GM12878 (cell line): ENCODE measurements around the gene FOXD1. TPM values are rescaled to one million over a fixed set of nuclear protein-coding genes. Genes with fewer than 3 reads are reported as not detected.

Experiments used
- ATAC-seq: fragments of 200-7000 bp; cut with Tn5 transposase; 3 replicates; pipeline ENCODE4 v1.9.1; 2020; ENCODE audit warnings: mild to moderate bottlenecking, moderate library complexity
- BruUV-seq: library from RNA; stranded (reverse); fragments of 400-500 nt; replicated peaks from 2 replicates; lab custom pipeline; 2021; lab: Mats Ljungman, UMichigan
- CTCF ChIA-PET: fragments of 300-600 bp; sonication (Branson Sonifier 250); formaldehyde crosslinking; extraction: SDS; loops from one replicate; lab custom pipeline; 2021; ENCODE audit warnings: inconsistent platforms; lab: Yijun Ruan, JAX
- POLR2A ChIA-PET: fragments of 350-600 bp; formaldehyde crosslinking; extraction: SDS; loops from one replicate; lab custom pipeline; 2021; ENCODE audit warnings: inconsistent platforms; lab: Charles Lee
- RAD21 ChIA-PET: fragments of 300-600 bp; sonication (Branson Sonifier 250); formaldehyde crosslinking; loops from one replicate; lab custom pipeline; 2023; ENCODE audit warnings: antibody characterized with exemption; ENCODE audit not compliant: unreplicated experiment; lab: Charles Lee
- SMC1A ChIA-PET: fragments of 300-600 bp; sonication (Branson Sonifier 250); formaldehyde crosslinking; loops from one replicate; lab custom pipeline; 2023; ENCODE audit not compliant: unreplicated experiment, uncharacterized antibody; lab: Charles Lee
- DNase-seq: peaks from one replicate; pipeline ENCODE4 v3.0.0-alpha.2; 2011; ENCODE audit warnings: low read depth, low spot score
- FAIRE-seq: peaks from 3 replicates; lab custom pipeline; 2011; peaks lifted over from hg19 to GRCh38; lab: Jason Lieb, UNC
- H2AFZ ChIP-seq: 2 replicates; pipeline ENCODE4 v1.6.0; 2011; ENCODE audit warnings: low read depth, low read length, control low read depth; ENCODE audit not compliant: control insufficient read depth
- H3K27ac ChIP-seq: 2 replicates; pipeline ENCODE4 v1.5.1; 2011; ENCODE audit warnings: control low read depth; ENCODE audit not compliant: control insufficient read depth, insufficient read depth
- H3K27me3 ChIP-seq, 2 experiments: replicated peaks in 1 of 2; 2 replicates each; pipeline versions ENCODE4 v1.6.0 to v1.6.1; 2011; ENCODE audit warnings: low read length in 1 of 2; ENCODE audit not compliant: control insufficient read depth in 2 of 2, insufficient read depth in 2 of 2
- H3K36me3 ChIP-seq, 2 experiments: 2 replicates each; pipeline ENCODE4 v1.5.1; 2011; ENCODE audit warnings: low read length in 1 of 2; ENCODE audit not compliant: control insufficient read depth in 2 of 2, insufficient read depth in 2 of 2
- H3K4me1 ChIP-seq: 2 replicates; pipeline ENCODE4 v1.6.1; 2011; ENCODE audit warnings: mild to moderate bottlenecking, low read length, moderate library complexity, mixed read lengths; ENCODE audit not compliant: control insufficient read depth, insufficient read depth
- H3K4me2 ChIP-seq: 2 replicates; pipeline ENCODE4 v1.6.0; 2011; ENCODE audit warnings: control low read depth; ENCODE audit not compliant: control insufficient read depth, insufficient read depth
- H3K4me3 ChIP-seq: fragments of 200-600 bp; sonication (generic); 2 replicates; pipeline ENCODE4 v1.5.1; 2016
- H3K79me2 ChIP-seq: 2 replicates; pipeline ENCODE4 v1.6.0; 2011; ENCODE audit warnings: low read length; ENCODE audit not compliant: control insufficient read depth, insufficient read depth
- H3K9ac ChIP-seq: 2 replicates; pipeline ENCODE4 v1.8.0; 2011; ENCODE audit warnings: low read length, control low read depth, mixed read lengths; ENCODE audit not compliant: control insufficient read depth, insufficient read depth
- H3K9me3 ChIP-seq: replicated peaks from 3 replicates; pipeline ENCODE4 v1.5.1; 2011; ENCODE audit warnings: mild to moderate bottlenecking, low read length; ENCODE audit not compliant: control insufficient read depth, insufficient read depth
- H4K20me1 ChIP-seq: 2 replicates; pipeline ENCODE4 v1.6.0; 2011; ENCODE audit not compliant: control insufficient read depth, insufficient read depth
- CBFB ChIP-seq: IDR thresholded peaks from 2 replicates; pipeline ENCODE4 v1.6.1; 2016; ENCODE audit warnings: antibody characterized with exemption, low read depth
- CREB1 ChIP-seq: IDR thresholded peaks from 2 replicates; pipeline ENCODE4 v1.6.1; 2012; ENCODE audit warnings: low read depth, mild to moderate bottlenecking, inconsistent platforms
- IKZF1 ChIP-seq: fragments of 450-650 bp; conservative IDR thresholded peaks from 2 replicates; pipeline ENCODE4 v1.6.1; 2017; ENCODE audit warnings: antibody characterized with exemption, mild to moderate bottlenecking
- NR2C1 ChIP-seq: fragments of 450-650 bp; IDR thresholded peaks from 2 replicates; pipeline ENCODE4 v1.6.1; 2017; ENCODE audit warnings: antibody characterized with exemption, mild to moderate bottlenecking, moderate library complexity
- NRF1 ChIP-seq: conservative IDR thresholded peaks from 2 replicates; pipeline ENCODE4 v1.6.1; 2011; ENCODE audit warnings: mild to moderate bottlenecking, low read depth, low read length, improper control_type of control experiment
- SUPT20H ChIP-seq: IDR thresholded peaks from 2 replicates; pipeline ENCODE4 v1.6.1; 2011; ENCODE audit warnings: low read depth, mild to moderate bottlenecking, low read length, moderate library complexity, borderline replicate concordance; ENCODE audit not compliant: control insufficient read depth
- USF2 ChIP-seq: IDR thresholded peaks from 2 replicates; pipeline ENCODE4 v1.6.1; 2011; ENCODE audit warnings: low read depth, low read length, improper control_type of control experiment, borderline replicate concordance
- WGBS: methylation state at CpG from one replicate; pipeline ENCODE4 v1.1.6; 2016; ENCODE audit warnings: low lambda C conversion rate; ENCODE audit not compliant: insufficient replicate concordance, insufficient coverage; ENCODE audit errors: missing lambda C conversion rate; 5-methylcytosine and 5-hydroxymethylcytosine counted together
- in situ Hi-C: fragments of 300-500 bp; cut with MboI; formaldehyde crosslinking; loops from 9 replicates; pipeline ENCODE4 v1.14.3; 2018; ENCODE audit warnings: mixed read lengths
- intact Hi-C: fragments of 100-400 bp; cut with micrococcal nuclease; formaldehyde crosslinking; loops from one replicate; pipeline ENCODE4 v1.14.2; 2022; ENCODE audit not compliant: unreplicated experiment
- polyA plus RNA-seq, 11 experiments: library from polyadenylated mRNA; depleted of rRNA in 4 of 11; unstranded in 6 of 11; stranded (reverse) in 5 of 11; fragments of >200 nt; fragmentation: Nextera tagmentation in 4 of 11; fragmentation: Illumina TruSeq in 1 of 11; extraction: Ambion mirVana in 4 of 11; extraction: Trizol in 1 of 11; gene quantifications; 1 replicate in 1 of 11; 2 replicates in 10 of 11; pipeline versions ENCODE4 v1.2.1 to v1.2.3, GENCODE V29; 2011 to 2016; ENCODE audit warnings: inconsistent platforms in 2 of 11, missing spikeins in 2 of 11, low read depth in 1 of 11
- total RNA-seq, 4 experiments: library from RNA; depleted of rRNA in 3 of 4; stranded (reverse); fragments of >200 nt in 3 of 4; fragmentation: Illumina TruSeq in 1 of 4; extraction: Trizol in 1 of 4; gene quantifications; 2 replicates each; pipeline versions ENCODE4 v1.2.1 to v1.2.3, GENCODE V29; 2013 to 2021

Gene FOXD1
- total and polyA plus RNA-seq, 10 of the 15 experiments (the other 5 are each of a cell fraction or from before 2014, with no cell fraction given), result not detected

- peaks cover 2% of the 10 kb centered on the region; the same call in 2 of the 3 replicates for H3K9me3 ChIP-seq
- ChIA-PET POLR2A (no interaction called here), RAD21 (interaction anchor here (1.0 to 1.4 kb wide), 2 partner anchors 235 to 368 kb away, joined by 3 to 8 read pairs; no protein-coding TSS in a partner anchor), SMC1A (interaction anchor here (0.7 kb wide), 1 partner anchor 369 kb away, joined by 3 read pairs; no protein-coding TSS in a partner anchor), CTCF (interaction anchor here (0.6 to 1.4 kb wide), 11 partner anchors 21 to 368 kb away, joined by 3 to 8 read pairs (median 3); no protein-coding TSS in a partner anchor)
- peaks cover 6 to 34% of the 10 kb centered on the region in 2 experiments for H3K27me3 ChIP-seq
- intact Hi-C loops, result loop anchor here (2.0 to 5.0 kb wide), 4 partner anchors 158 to 493 kb away; partner anchors contain the start of gene FCHO2
- ATAC-seq (no peak), DNase-seq (no peak), FAIRE-seq (no peak)
- H3K27ac ChIP-seq, result no peak overlapping the region
- in situ Hi-C loops, result no loop called here
- H3K36me3 ChIP-seq, result no peaks in the 10 kb centered on the region
- no peaks in the 10 kb centered on the region for H3K4me1 ChIP-seq
- no peak overlapping the region for H3K9ac ChIP-seq
- H2AFZ ChIP-seq, result no peak overlapping the region
- no peak overlapping the region for H3K4me2 ChIP-seq
- no peaks in the 10 kb centered on the region for H3K79me2 ChIP-seq
- TF ChIP-seq SUPT20H (no peak), CREB1 (no peak), CBFB (no peak), IKZF1 (no peak), NR2C1 (no peak)
- 38% methylated on average over 23 of the region's 27 CpGs for WGBS
- BruUV-seq, result no TSS peak
- H3K4me3 ChIP-seq, result no peak overlapping the region
- no peaks in the 10 kb centered on the region for H4K20me1 ChIP-seq
Observed at GRCh38 chr5:73450672-73451223, 2.2 kb upstream of the FOXD1 start.

DNA sequence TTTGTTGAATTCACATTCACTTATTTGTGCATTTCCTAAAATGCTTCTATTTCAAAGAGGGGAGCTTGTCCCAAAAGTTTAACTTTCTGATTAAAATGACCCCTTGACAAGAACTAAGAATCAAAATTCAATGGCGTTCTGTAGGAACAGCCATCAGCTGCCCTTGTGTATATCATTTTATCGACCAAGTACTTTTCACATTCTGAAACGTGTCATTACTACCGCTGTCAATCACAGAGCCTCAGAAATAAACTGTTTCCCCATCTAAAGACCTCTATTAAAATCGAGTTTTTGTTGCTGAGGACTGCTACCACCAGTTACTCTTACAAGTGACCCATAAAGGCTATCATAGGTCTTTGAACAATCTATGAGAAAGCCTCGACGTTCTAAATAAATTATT is 1.6 kb upstream of the FOXD1 start:
- DNase-seq (no peak), FAIRE-seq (no peak), ATAC-seq (no peak)
- Histone ChIP-seq H3K79me2 (no peaks in the 10 kb centered on the region), H3K9me3 (peaks cover 2% of the 10 kb centered on the region; the same call in 2 of the 3 replicates), H3K9ac (no peak overlapping the region), H3K27ac (no peak overlapping the region), H3K27me3 (peaks cover 6 to 34% of the 10 kb centered on the region in 2 experiments), H3K4me3 (no peak overlapping the region), H2AFZ (no peak overlapping the region), H4K20me1 (no peaks in the 10 kb centered on the region), H3K4me1 (no peaks in the 10 kb centered on the region), H3K36me3 (no peaks in the 10 kb centered on the region), H3K4me2 (no peak overlapping the region)
- ChIA-PET CTCF (interaction anchor here (0.7 to 1.2 kb wide), 5 partner anchors 132 to 367 kb away, joined by 3 to 4 read pairs (median 3); no protein-coding TSS in a partner anchor), RAD21 (no interaction called here), POLR2A (no interaction called here), SMC1A (no interaction called here)
- TF ChIP-seq USF2 (no peak), NRF1 (no peak)
- in situ Hi-C loops (no loop called here), intact Hi-C loops (loop anchor here (2.0 to 5.0 kb wide), 4 partner anchors 158 to 493 kb away; partner anchors contain the start of gene FCHO2)
- 8% methylated on average over 7 of the region's 7 CpGs for WGBS
- BruUV-seq, result no TSS peak
